GM18520 (cell line): ENCODE results near the gene C1orf35.

Experiments
- ATAC-seq: cut with Tn5 transposase; IDR thresholded peaks from one replicate; pipeline ENCODE4 v1.9.1; 2021; ENCODE audit not compliant: unreplicated experiment

C1orf35 gene

DNA sequence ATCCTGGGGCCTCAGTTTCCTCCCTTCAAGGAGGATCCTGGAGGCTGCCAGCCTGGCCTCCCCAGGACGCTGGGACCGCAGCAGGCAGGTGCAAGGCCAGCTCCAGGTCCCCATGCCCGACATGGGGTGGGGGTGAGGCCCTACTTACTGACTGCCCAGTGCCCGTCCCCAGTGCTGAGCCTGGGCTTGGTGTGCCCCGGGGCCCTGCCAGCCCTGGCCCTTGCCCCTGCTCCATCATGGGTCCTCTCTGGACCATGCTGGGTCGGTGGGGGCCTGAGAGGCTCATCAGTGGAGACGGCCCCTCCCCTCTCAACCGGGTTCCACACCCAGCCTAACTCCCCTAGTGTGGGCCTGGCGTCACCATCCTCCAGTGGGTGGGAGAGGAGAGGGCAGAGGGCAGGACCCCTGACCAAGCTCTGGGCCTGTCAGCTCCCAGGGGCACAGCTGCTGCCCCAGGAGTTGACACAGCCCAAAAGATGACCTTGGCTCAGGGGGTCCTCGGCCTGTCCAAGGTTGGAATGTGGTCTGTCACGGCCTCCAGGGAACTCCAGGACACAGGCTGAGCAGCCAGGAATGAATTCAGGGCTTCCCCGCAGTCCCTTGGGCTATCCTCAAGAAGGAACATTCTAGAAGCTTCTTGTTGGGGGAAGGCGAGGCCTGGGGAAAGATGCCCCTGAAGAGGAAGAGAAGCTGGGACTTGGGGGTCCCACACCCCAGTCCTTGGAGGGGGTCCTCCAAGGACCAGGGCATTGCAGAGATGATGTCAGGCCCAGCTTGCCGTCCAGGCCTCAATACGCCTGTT, 38.2 kb downstream of the C1orf35 start:
- no peak for ATAC-seq

DNA sequence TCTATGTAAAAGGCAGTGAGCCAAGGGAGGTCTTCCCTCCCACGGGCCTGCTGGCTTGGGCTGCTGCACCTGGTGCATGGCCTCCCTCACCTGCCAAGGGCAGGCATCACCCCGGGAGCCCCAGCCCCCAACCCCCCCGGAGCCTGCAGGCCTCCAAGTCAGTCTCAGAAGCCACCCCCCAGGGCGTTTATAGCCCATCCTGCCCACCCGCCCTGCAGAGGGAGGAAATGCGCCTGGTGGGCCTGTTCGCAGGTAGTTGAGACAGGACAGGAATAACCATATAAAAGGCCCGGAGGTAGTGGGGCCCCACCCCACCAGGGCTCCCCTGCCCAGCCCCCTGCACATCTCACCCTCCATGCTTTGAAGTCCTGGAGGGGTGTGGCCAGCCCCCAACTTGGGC, 38.8 kb downstream of the C1orf35 start:
- ATAC-seq, result no peak

DNA sequence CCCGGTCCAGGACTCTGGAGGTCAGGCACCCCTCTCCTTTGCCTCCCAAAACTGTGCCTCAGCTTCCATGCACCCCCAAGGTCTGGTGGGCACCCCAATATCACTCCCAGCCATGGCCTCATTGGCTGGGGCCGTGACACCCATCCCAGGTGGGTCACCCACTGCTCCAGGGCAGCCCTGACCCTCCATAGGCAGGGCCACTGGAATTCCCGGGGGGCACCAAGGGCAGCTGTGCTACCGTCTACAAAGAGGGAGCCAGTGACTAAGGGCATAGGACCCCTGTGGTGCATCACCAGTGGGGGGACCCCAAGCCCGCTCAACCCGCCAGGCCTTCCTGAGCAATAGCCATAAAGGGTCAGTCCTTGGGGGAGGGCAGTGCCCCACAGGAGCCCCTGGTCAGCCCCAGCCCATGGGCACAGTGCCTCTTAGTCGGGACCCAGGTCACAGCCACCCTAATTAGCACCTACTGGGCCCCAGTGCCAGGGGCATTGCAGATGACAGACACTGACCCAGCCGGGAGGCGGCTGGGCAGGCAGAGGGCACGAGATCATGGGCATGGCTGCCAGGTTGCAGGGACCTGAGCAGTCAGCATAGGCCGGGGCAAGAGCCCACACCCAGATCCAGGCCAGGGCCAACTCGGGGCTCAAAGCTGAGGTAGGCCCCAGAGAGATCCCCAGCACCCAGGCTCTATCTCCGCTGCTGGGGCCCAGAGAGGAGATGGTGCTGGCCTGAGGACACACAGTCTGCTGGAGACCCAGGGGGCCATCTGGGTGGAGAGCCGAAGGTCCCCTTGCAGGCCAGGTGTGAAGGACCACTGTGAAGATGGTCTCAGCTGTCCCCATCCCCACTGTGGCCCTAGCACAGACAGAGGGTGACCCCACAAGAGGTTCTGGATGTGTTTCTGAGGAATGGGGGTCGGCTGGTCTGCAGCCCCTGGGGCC, 39.6 kb downstream of the C1orf35 start:
- ATAC-seq, result no peak

DNA sequence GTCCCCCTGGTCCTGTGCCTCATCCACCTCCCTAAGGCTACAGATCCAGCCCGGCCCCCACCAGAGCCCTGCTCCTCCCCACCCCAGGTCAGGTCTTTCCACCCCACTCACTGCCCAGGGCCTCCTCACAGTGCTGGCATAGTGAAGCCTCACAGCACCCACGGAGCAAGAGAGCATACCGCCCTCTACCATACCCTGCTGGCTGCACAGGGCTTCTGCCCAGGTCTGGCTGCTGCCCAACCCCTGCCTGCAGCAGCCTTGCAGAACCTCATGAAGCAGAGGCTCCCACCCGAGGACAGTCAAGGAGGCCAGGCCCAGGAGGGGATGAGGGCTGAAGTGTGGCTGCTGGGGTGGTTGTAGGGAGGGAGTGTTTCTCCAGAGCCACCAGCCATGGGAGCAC, 40.3 kb downstream of the C1orf35 start:
- ATAC-seq, result no peak

DNA sequence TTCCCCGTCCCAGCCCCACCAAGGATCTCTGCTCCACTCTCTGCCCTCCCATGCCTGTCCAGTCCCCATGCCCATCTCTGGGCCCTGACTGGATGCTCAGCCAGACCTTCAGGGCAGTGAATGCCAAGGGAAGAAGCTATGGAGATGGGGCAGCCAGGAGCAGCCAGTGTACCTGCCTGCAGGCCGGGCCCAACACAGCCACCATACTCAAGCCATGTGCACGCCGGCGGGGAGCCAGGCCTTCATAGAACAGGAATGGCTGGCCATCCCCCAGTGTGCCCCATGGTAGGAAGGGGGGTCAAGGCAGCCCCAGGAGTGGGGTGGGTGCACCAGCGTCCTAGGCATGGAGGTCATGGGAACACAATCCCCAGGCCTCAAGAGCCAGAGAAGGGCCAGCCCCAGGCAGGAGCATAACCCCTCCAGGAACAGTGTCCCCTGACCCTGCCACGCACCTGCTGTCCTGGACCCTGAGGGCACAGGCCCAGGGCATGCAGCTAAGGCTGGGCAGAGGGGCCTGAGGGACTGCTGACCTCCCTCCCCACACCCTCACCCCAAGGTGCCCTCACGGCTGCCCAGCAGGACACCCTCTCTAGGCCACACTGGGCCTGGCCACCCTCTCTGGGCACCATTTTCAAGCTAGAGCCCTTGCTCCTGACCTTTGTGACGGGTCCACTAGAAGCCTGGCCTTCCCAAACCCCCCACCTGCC, 40.9 kb downstream of the C1orf35 start:
- ATAC-seq, result no peak

DNA sequence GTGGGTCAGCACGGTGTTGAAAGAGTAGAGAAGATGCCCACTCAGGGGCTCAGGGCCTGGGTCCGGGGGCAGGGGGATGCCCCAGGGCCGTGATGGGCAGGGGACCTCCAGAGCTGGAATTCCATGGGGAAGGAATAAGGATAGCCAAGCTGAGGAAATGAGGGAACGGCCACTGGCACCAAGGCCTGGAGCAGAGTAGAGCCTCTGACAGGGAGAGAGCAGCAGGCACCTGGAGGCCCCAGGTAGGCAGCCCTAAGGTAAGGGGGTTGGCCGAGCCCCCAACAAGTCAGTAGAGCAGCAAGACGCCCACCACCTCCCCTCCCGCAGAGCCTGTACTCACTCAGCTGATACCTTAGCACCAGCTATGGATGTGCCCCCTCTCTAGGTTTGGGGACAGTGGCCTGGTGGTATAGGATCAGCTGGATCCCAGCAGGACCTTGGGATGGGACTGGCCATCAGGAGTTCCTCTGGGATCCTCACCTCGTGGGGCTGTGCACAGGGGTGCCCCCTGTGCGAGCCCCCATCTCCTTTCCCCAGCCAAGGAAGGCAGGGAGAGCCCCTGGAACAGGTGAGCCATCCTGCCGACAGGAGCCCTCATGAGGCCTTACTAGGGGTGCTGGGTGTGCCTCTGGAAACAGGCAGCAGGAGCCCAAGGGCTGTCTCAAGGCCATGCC, 41.6 kb downstream of the C1orf35 start:
- no peak for ATAC-seq

DNA sequence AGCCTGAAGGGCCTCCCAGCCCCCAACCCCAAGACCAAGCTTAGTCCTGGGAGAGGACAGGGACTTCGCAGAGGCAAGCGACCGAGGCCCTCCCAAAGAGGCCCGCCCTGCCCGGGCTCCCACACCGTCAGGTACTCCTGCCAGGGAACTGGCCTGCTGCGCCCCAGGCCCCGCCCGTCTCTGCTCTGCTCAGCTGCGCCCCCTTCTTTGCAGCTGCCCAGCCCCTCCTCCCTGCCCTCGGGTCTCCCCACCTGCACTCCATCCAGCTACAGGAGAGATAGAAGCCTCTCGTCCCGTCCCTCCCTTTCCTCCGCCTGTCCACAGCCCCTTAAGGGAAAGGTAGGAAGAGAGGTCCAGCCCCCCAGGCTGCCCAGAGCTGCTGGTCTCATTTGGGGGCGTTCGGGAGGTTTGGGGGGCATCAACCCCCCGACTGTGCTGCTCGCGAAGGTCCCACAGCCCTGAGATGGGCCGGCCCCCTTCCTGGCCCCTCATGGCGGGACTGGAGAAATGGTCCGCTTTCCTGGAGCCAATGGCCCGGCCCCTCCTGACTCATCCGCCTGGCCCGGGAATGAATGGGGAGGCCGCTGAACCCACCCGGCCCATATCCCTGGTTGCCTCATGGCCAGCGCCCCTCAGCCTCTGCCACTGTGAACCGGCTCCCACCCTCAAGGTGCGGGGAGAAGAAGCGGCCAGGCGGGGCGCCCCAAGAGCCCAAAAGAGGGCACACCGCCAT, 42.5 kb downstream of the C1orf35 start:
- no peak for ATAC-seq

DNA sequence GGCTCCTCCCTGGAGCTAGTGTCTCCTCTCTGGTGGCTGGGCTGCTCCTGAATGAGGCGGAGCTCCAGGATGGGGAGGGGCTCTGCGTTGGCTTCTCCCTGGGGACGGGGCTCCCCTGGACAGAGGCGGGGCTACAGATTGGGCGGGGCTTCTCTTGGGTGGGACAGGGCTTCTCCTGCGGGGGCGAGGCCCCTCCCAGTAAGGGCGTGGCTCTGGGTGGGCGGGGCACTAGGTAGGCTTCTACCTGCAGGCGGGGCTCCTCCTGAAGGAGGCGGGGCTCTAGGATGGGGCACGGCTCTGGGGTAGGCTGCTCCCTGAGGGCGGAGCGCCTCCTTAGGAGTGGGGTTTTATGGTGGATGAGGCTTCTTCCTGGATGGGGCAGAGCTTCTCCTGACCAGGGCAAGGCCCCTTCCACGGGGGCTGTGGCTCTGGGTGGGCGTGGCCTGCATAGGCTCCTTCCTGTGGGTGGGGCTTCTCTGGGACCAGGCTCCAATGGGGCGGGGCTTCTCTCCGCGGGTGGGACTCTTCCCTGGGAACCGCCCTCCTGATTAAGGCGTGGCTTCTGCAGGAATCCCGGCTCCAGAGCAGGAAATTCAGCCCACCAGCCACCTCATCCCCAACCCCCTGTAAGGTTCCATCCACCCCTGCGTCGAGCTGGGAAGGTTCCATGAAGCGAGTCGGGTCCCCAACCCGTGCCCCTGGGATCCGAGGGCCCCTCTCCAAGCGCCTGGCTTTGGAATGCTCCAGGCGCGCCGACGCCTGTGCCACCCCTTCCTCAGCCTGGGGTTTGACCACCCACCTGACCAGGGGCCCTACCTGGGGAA, 43.3 kb downstream of the C1orf35 start:
- ATAC-seq, result no peak

DNA sequence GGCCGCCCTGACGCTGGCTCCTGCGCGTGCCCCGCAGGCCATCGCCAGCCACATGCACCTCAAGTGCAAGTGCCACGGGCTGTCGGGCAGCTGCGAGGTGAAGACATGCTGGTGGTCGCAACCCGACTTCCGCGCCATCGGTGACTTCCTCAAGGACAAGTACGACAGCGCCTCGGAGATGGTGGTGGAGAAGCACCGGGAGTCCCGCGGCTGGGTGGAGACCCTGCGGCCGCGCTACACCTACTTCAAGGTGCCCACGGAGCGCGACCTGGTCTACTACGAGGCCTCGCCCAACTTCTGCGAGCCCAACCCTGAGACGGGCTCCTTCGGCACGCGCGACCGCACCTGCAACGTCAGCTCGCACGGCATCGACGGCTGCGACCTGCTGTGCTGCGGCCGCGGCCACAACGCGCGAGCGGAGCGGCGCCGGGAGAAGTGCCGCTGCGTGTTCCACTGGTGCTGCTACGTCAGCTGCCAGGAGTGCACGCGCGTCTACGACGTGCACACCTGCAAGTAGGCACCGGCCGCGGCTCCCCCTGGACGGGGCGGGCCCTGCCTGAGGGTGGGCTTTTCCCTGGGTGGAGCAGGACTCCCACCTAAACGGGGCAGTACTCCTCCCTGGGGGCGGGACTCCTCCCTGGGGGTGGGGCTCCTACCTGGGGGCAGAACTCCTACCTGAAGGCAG, 44.0 kb downstream of the C1orf35 start:
- ATAC-seq, result no peak

DNA sequence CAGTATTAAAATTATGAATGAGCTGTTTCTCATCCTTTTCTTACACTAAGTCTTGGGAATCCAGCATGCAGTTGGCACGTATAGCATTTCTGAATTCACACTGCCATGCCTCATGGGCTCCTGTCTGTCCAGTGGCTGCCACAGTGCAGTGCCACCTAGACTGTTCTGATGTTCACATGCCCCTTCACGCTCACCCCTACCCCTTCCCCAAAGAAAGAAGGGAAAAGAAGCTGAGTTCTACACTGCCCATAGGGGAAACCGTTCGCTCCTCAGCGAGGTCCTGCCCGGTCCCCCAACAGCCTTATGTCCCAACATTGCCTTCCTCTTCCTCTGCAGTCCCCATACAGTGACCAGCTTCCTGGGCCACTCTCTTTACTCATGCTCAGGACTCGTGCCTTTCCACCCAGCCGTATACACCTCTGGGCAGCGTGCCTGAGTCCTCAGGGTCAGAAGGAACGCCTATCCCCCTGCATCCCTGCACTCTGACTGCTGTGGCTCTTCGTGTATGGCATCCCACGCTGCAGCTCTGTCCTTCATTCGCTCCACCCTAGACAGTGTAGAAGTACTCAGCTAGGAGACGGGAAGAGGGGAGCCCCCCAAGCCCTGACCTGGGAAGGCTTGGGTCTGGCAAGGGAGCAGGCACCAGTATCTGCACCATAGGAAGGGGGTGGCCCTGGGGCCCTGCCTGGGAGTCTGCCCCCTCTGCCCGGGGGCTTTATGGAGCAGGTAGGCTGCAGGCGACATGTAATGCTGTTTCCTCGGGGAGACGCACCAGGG, 44.8 kb downstream of the C1orf35 start:
- no peak for ATAC-seq
